HG03571 (cell line): Measurements from ENCODE around the gene PKIG.

Source experiments
- ATAC-seq: cut with Tn5 transposase; IDR thresholded peaks from one replicate; pipeline ENCODE4 v1.9.1; 2021; ENCODE audit not compliant: unreplicated experiment

PKIG gene

DNA sequence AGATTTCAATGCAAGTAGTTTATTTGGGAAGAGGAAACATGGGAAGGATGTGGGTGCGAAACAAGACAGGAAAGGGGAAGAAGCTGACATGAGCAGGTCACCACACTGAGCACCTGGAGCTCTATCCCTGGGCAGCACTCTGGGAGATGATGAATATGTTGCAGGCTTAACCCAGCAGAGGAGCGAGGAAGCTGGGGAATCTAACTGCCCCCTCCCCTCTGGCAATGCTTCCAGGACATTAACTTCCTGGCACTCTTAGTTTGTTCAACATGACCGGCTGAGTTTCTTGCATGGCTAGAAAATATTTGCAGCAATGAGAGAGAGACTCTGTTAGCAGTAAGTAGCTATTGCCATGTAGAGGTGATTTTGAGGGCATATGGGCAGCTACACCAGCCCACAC lies 74.1 kb downstream of the PKIG start:
- ATAC-seq, result no peak

- no peak for ATAC-seq
Measured at GRCh38 chr20:44657875-44658274, 75.5 kb downstream of the PKIG start.

GRCh38 chr20:44658810-44659209 lies 76.4 kb downstream of the PKIG start:
- no peak for ATAC-seq

DNA sequence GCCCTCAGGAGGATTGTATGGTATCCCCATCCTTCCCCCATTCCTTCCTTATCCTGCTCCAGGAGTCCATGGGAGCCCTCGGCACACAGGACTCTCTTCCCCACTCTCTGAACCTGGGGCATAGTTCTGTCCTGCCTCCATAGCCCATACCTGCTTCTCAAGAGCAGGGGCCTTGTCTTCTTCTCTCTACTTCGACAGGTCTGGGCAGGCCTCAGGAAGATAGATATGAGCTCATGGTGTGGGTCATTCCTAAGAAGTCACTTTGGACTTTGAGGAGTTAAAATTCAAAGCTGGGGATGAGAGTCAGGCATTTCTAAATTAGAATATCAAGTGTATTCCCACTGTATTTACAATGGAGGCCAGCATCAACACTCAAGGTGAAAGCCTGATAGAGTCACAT lies 77.6 kb downstream of the PKIG start:
- ATAC-seq, result no peak

DNA sequence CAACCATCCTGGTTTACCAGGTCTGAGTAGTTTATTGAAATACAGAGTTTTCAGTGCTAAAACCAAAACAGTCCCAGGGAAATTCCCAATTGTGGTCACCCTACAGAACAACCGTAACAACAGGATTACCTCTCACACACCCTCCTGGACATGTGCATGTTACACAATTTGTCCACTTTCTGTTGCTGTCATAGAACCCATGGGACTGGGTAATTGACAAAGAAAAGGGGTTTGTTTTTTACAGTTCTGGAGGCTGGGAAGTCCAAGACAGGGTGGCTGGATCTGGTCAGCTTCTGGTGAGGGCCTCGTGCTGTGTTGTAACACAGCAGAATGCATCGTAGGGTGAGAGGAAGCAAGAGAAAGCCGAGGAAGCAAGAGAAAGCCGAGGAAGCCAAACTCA lies 78.2 kb downstream of the PKIG start:
- no peak for ATAC-seq

DNA sequence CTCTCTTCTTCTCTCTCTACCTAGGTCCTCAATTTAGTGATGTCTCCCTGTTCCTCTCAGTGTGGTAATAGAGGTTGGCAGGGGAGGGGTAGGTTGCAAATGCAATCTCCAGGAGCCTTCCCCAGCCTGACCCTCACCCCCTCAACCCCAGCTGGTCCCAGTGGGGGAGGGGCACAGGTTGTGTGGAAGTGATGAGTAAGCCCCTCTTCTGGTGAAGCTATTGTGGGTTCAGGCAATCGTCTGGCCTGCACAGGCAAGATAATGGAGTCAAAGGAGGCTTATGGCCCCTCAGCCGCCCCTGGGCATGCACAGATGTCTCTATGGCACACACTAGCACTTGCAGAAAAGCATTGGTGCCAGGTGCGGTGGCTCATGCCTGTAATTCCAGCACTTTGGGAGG lies 79.9 kb downstream of the PKIG start:
- ATAC-seq, result no peak

- no peak for ATAC-seq
Measured at GRCh38 chr20:44664131-44664530, 81.8 kb downstream of the PKIG start.

DNA sequence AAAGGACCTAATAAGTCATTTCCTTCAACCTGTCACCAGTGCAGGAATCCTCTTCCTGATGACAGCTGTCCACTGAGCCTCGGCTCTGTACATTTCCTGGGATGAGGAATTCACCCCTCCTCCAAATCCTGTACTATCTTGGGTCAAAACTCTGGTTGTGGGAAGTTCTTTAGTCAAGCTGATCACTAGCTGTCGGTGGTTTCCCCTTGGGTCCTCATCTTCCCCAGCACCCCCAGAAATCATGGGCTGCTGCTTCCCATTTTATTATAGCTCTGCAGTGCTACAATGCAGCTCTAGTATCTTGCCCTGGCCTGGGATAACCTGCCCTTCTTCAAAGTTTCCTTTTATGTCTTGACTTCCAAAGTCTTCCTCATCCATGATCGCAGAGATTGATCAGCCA lies 83.7 kb downstream of the PKIG start:
- no peak for ATAC-seq
